ENCODE data around the gene PLSCR4.

DNA sequence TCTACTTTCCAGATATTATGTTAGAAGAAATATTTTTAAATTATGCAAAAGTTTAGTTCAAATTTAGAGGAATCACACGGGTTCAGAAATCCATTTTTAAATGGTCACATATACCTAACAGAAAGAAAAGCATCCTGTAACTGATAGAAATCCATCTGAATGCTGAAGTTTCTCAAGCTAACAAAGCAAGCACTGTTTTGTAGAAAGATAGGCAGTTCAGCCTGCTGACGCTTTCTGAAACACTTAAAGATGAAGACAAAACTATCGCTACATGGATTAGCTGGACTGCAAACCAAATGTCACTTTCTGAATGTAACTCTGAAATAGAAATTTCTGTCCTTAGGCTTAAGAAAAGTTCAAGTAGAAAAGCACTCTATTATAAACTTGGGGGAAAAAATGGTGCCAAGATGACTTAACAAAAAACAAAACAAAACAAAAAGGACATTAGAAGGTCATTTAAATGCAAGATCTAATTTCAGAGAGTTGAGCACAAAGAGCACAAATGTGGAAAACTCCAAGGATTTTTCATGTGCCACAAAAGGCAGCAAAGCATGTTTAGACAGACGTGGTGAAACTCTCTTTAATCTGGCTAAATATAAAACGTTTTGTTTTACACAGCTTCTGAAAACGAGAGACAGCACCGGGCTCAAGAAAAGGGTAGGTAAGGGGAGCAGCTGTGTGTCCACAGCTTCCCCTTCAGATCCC, 91.1 kb downstream of the PLSCR4 start:
- TF ChIP-seq POLR2A (IDR thresholded peaks at IDR 0.05) = no peak
- TF ChIP-seq POLR2AphosphoS5 (IDR thresholded peaks at IDR 0.05; ENCODE audit: insufficient read depth in 1 of 2, low read depth in 1 of 2) = no peak
- TF ChIP-seq, protein P1, sequence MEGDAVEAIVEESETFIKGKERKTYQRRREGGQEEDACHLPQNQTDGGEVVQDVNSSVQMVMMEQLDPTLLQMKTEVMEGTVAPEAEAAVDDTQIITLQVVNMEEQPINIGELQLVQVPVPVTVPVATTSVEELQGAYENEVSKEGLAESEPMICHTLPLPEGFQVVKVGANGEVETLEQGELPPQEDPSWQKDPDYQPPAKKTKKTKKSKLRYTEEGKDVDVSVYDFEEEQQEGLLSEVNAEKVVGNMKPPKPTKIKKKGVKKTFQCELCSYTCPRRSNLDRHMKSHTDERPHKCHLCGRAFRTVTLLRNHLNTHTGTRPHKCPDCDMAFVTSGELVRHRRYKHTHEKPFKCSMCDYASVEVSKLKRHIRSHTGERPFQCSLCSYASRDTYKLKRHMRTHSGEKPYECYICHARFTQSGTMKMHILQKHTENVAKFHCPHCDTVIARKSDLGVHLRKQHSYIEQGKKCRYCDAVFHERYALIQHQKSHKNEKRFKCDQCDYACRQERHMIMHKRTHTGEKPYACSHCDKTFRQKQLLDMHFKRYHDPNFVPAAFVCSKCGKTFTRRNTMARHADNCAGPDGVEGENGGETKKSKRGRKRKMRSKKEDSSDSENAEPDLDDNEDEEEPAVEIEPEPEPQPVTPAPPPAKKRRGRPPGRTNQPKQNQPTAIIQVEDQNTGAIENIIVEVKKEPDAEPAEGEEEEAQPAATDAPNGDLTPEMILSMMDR (IDR thresholded peaks at IDR 0.05) = no peak

All from vagina (tissue), 2 donors.